Activated CD4-positive, alpha-beta T cell treated with anti-CD3 and anti-CD28 coated beads for 4 hours (primary cell): ENCODE measurements around the gene P3H2.
A peak's percentile ranks its signal among the peaks of the same experiment; 100 is the strongest.
"Not testable (repeated sequence)": the region's sequence is repeated elsewhere in the genome, so short reads cannot be mapped to it uniquely, and the experiment has no call there.

Source experiments
- DNase-seq, 2 donors: peaks; one replicate each; pipeline ENCODE4 v3.0.0-alpha.2; 2020

P3H2 gene

DNA sequence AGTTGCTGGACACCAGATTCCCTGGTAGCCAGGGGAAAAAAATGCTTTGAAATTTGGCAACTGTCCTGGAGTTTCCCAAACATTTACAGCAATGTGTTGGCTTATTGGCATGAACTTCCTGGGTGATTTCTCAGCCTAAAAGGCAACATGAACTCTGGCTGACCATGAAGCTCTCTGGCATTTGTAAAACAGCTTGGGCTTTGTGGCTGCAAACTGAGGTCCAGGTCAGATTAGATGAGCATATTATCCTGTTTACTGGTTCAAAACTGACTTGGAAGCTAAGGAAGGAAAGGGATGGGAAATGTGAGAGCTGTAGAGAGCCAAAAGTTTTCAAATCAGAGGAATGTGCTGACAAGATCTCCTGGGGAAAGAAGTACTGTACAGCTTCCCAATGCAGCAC lies 139.0 kb downstream of the P3H2 start:
- no peak for DNase-seq

DNA sequence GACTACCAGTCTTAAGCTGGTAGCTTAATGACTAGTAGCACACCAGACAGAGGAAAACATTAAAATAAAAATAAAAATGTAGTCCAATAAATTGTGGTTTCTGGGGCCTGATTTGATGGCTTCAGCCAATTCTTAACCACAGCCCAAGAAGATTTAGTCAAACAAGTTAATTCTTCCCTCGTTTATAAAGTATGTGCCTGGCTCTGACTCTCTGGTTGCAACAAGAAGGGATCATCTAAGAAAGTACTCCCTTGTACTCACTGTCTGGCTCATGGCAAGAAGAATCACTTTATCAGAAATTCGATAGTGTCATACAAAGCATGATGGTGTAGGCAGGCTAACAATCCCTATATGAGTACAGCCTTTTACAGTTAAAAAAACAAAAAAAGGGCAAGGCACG lies 141.9 kb downstream of the P3H2 start:
- no peak for DNase-seq

DNA sequence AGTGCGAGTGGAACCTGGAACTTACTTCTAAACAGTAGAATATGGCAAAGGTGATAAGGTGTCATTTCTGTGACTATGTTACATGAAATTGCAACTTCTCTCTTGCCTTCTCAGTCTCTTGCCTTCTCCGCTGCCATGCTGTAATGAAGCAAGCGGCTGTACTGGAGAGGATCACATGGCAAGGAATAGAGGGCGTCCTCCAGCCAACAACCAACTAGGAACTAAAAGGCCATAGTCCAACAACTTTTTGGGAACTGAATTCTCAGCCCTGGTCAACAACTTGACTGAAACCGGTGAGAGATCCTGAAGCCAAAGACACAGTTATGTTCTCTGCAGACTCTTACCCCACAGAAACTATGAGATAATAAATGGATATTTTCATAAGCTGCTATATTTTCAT lies 143.5 kb downstream of the P3H2 start:
- no peak for DNase-seq

DNA sequence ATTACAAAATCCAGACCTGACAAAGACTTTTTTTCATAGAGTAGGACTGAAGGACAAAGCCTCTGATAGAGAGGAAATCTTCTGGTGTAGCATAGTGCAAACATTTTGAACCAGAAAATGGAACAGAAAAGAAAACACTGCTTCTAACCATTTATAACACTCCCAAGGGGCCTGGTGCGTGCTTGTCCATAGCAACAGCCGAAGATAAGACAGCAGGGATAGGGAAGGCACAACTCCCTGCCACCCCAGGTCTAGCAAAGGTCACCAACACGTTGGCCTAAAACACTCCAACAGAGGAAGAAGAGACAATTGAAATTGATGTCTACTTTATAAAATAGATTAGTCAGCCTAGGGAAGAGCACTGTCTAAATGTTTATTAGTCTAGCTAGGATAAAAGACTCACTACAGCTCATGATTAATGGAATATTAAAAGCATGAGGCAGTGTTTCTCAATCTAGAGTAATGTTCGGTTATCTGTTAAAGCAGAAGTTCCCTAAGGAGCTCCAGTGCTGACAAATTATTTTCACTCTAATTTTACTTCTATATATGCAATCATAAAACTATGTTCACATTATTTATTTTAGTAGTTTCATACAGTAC lies 145.2 kb downstream of the P3H2 start:
- no peak for DNase-seq

DNA sequence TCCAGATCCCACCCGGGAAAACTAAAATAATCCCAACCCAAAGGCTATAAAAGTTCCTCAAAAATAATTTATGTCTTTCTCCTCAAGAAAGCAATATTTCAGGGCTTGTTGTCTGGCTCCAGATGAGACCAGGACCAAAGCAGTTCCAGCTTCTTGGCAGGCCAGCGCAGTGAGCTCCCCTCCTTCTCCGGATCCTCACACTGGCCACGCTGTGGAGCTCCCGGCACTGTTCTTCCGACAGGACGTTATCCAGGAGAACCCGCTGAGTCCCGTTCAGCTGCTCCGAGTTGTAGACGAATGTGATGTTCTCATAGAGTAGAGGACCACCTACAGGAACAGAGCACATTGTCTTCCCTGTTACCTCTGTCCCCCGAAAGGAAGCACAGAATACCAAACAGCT lies 146.3 kb downstream of the P3H2 start:
- DNase-seq = no peak

DNA sequence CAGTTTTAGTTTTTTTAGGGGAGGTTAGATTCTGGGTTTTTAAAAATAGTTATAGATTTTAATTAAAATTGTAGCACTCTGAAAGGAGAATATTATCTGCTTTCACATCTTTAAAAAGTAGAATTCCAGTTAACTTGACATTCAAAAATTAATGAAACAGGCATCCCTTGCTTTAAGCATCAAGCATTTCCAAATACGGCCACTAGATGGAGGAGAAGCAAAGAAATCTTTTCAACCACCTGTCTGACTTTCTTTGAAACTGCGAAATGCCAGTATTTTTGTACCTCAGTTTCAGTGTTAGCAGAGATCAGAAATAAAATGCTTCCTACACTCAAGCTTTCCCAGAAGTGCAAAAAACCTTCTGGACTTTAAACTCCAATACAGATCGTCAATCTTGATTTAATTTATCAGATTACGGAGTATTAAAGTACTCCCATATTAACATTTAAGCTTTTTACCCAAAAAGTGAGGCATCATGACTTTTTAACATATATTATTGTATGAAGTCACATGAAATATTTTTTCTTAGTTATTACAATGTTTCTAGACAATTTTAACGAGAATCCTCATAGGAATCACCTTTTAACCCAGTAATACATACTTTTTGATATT lies 153.3 kb downstream of the P3H2 start:
- DNase-seq = peak in 1 of 2 donors; percentile 36

- no peak for DNase-seq
Observed at GRCh38 chr3:189966843-189967242, 153.9 kb downstream of the P3H2 start.

DNA sequence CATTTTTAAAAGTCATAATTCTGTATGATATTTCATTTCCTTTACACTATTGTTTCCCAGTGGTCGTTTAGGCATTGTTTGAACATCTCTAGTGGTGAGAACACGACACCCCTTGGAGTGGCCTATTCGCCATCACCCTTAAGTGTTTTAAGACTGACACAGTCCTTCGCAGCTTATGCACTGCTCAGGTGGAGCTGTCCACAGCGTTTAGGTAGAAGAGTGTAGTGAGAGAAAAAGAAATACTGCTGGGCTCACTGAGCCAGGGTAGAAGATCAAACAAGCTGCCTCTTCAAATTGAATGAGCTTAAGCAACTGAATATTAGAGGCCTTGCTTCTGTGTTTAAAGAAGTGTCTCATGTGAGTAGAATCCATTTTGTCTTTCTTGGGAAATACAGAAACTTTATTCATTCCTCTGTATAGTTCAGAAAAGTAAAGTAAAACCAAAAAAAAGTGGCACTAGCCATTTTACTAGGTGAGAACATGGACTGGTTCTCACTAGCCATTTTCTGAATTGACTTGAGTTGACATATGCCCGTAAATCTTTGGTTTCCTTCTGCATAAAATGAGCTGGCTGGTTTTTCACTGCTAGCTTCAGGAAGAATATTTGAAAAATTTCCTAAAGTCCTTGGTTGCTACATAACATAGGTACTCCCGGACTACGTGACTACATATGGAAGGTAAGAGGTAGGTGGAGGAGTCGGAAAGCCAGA lies 155.9 kb downstream of the P3H2 start:
- DNase-seq = no peak

DNA sequence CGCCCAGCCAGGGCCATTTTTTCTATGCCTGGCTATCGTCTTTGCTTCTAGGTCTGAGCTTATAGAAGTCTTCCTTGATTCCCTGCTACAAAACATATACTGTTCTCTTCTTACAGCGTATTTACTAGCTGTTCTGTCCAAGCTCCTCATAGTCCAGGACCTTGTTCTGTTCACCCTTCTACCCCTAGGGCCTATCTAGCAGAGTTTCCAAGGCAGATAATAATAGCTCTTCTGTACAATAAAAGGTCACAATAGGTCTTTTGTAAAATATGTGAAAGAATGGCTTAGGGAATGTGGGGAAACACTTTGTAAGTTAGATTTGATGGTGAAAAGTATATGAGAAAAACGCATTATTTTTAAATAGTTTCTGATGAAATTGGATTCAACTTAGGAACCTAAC lies 158.2 kb downstream of the P3H2 start:
- DNase-seq = no peak

GRCh38 chr3:189961522-189962161 lies 159.1 kb downstream of the P3H2 start:
- peak; percentile 43 to 70 for DNase-seq

GRCh38 chr3:189961086-189961485 lies 159.6 kb downstream of the P3H2 start:
- DNase-seq = not testable (repeated sequence)

GRCh38 chr3:189954733-189955665 lies 165.7 kb downstream of the P3H2 start:
- DNase-seq = no peak

- no peak for DNase-seq
Observed at GRCh38 chr3:189953551-189953950, 167.1 kb downstream of the P3H2 start.

GRCh38 chr3:189952272-189952671 lies 168.4 kb downstream of the P3H2 start:
- DNase-seq = no peak

GRCh38 chr3:189950258-189950657 lies 170.4 kb downstream of the P3H2 start:
- no peak for DNase-seq

- no peak for DNase-seq
Observed at GRCh38 chr3:189949580-189949979, 171.1 kb downstream of the P3H2 start.

- no peak for DNase-seq
Observed at GRCh38 chr3:189948724-189949045, 172.0 kb downstream of the P3H2 start.

GRCh38 chr3:189947948-189948723 lies 172.6 kb downstream of the P3H2 start:
- no peak for DNase-seq

DNA sequence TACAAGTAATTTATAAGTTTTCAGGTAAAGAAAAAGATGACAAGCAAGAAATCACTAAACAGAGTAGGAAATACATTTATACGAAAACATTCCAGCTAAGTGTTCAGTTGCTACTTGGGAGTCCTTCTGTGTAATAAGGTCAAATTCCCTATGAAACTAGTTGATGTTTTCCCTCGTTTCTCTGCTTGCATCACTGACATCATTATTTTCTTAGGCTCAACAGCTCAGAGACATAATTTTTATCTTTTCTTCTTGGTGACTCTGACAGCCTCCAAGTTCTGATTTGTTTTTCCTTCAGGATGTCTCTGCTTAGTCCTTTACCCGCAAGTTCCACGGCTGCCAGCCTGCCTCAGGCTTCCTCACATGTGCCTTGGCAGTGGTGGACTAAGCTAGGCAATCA lies 173.6 kb downstream of the P3H2 start:
- DNase-seq = no peak

GRCh38 chr3:189945935-189946709 lies 174.6 kb downstream of the P3H2 start:
- no peak for DNase-seq
